SKM-1 treated with dmso at 0.1 percent for 144 hours (cell line): ENCODE results near the gene PIP5KL1.

ENCODE experiments used
- DNase-seq: peaks from one replicate; lab custom pipeline; 2025; ENCODE audit not compliant: unreplicated experiment; lab: John Stamatoyannopoulos, UW

Gene PIP5KL1

DNA sequence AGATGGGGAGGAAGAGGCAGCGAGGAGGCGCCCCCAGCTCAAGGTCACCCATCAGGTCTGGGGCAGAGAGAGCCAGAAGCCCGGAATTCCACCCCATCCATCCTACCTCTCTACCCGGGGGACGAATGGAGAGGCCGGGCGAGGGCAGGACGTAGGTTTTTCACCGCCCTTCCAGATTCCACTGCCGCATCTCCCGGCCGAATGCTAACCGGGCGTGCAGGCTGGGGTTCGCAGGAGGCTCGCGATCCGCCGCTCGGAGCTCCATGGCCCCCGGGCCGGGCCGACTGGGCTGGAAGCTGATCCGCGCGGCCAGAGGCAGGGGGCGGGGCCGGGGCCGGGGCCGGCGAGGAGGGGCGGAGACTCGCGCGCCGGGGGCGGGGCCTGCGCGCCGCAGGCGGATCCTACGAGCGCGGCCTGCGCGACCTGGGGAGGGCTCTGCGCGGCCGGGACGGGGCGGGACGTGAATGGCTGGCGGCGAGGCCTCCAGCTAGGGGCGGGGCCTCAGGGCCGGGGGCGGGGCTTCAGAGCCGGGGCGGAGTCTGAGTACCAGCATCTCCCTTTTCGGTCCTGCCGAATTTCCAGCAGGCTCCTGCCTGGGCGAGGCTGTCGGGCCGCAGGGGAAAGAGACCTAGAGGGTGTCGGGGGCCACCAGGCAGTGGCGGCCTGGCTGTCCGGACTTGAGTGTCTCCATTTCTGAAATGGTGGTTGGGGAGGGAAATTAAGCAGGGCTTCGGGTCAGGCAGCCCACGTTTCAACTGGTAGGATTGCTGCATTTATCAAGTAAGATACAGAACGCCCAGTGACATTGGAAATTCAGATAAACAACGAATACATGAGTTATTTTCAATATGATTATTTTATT, 13.6 kb downstream of the PIP5KL1 start, which contains the start of gene ST6GALNAC4:
Gene ST6GALNAC4 (minus strand): TSS at position 322 of the 862 bp plus-strand sequence. CDS start 622 bp downstream, outside the sequence.
- DNase-seq: peak; percentile 85

DNA sequence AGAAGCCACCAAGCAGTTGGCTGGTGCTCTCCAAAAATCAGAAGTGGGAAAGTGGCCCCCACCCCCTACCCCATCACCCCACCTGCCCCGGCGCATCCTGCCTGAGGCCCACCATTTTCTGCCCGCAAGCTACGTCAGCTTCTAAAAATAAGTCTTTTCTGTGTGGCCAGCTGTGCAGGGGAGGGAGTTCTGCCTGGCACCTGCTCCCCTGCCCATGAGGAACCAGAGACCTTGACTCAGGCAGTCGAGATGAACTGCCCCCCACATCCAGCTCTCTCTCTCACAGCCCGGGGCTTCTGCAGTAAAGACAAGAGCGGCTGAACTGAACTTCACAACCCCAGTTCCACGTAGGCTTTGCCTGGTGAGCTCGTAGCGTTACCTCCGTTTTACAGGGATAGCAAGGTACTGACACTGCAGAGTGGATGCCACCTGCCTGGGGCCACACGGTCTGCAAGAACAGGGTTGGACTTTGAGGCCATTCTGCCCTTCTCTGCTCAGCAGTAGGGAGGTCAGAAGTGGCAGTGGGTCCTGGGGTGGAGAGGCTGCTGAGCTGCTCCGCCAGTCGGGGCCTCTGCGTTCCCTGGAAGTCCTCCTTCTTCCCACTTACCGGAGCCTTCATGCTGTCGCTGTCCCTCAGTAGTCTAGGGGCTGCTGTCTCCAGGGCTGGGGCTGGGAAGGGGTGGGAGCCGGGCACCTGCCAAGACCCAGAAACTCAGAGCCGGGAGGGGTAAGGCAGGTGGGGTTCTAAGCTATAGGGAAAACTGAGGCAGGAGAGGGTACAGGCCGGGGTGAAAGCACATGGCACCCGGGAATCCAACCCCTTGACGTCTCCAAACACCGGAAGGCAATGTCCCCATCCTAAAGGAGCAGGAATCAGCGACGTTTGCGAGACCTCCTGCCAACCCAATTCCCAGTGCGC, 14.5 kb downstream of the PIP5KL1 start:
- DNase-seq: no peak

DNA sequence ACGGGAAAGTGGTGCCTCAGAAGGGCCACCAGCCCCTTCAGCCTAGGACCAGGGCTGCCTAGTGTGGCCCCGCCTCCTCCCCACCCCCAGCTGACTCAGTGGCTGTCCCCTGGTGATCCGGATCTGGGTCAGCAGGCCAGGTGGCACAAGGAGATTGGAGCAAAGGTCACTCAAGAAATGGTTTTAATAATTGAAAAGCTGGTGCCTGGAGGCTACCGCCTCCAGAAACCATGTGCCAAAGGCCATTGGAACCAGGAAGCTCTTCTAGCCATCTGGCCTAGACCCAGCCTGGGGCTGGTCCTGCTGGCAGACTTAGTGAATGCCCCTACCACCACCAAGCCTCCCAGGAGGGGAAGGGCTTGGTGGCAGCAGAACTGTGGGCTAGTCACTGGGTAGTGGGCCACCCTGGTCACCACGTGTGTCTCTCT, 15.2 kb downstream of the PIP5KL1 start:
- no peak for DNase-seq

DNA sequence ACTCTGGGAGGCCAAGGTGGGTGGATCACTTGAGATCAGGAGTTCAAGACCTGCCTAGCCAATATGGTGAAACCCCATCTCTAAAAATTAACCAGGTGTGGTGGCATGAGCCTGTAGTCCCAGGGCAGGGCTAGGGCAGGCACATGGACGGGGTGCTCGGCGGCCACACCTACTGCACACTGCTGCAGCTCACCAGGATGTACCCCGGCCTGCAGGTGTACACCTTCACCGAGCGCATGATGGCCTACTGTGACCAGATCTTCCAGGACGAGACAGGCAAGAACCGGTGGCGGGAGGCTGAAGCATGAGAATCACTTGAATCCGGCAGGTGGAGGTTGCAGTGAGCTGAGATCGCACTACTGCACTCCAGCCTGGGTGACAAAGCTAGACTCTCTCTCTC, 16.9 kb downstream of the PIP5KL1 start:
- DNase-seq: no peak

DNA sequence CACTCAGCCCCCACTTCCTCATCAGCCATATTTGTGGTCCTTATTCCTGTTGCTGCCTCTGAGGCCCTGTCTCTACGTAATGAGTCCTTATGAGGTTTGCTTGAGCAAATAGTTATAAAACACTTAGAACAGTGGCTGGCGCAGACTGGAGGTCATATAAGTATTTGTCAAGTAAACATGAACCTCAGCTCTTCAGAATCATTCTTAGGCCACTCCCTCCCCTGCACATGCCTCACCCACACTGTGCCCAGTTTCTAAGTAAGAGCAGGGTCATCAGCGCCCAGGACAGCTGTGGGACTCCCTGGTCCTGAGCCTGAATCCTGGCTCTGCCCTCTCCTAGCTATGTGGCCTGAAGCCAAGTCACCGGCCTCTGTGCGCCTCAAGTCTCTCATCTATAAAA, 17.7 kb downstream of the PIP5KL1 start:
- DNase-seq: no peak

DNA sequence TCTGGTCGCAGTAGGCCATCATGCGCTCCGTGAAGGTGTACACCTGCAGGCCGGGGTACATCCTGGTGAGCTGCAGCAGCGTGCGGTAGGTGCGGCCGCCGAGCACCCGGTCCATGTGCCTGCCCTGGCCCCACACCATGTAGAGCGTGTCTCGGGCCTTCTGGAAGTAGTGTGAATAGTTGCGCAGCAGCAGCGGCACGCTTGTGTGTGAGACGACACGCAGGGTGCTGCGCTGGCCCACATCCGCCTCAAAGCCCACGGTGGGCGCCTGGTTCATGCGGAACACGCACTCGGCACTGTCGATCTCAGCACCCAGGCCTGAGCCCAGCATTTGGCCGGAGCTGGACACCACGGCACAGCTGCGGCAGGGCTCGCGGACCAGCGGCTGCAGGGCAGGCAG, 18.3 kb downstream of the PIP5KL1 start:
- no peak for DNase-seq

DNA sequence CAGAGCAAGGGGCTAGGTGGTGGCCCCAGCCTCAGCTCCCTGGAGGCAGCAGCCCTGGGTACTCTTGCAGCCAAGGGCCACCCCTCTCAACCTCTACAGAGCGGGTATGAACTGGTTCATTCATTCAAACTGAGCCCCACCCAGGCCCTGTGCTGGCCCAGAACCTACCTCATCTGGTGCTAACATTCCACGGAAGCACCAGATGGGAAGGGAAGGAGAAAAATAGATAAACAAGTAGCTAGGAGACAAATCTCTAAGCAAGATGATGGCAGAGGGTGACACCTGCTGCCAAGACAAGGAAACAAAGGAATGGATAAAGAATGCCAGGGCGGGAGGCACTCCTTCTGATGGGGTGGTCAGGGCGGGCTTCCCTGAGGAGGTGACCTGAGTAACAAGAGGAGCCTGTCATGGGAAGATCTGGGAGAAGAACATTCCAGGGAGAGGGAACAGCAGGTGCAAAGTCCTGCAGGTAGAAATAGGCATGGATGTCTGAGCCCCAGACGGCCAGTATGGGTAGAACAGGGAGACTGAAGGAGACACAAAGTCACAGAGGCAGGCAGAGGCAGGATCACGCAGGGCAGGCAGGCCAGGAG, 19.9 kb downstream of the PIP5KL1 start:
- DNase-seq: no peak

DNA sequence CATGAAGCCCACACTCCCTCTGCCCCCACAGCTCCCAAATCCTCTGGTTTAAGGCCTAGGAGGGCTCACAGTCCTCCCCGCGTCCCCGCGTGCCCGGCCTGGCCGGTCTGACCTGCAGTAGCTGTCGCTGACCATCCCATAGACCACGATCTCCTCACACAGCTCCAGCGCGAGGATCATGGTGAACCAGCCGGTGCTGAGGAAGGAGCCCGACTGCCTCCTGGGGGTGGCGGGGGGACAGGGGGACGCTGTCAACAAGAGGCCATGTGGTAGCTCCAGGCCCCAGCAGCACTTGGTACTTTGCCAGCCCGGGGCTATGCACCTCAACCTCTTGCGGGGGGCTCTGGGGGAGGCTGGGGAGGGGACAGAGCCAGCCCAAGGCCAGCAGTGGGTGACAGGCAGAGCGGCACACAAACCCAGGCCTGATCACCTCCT, 20.7 kb downstream of the PIP5KL1 start:
- no peak for DNase-seq

DNA sequence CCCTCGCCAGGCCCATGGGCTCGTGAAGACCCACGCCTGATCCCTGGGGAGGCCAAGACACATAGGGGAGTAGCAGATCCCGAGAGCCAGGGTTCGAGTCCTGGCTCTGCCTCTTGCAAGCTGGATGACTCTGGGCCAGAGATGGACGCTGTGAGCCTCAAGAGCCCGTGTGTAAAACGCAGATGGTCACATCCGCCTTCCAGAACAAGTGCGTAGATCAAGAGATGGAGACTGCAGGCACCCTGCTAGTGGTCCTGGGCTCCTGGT, 22.0 kb downstream of the PIP5KL1 start:
- DNase-seq: no peak

DNA sequence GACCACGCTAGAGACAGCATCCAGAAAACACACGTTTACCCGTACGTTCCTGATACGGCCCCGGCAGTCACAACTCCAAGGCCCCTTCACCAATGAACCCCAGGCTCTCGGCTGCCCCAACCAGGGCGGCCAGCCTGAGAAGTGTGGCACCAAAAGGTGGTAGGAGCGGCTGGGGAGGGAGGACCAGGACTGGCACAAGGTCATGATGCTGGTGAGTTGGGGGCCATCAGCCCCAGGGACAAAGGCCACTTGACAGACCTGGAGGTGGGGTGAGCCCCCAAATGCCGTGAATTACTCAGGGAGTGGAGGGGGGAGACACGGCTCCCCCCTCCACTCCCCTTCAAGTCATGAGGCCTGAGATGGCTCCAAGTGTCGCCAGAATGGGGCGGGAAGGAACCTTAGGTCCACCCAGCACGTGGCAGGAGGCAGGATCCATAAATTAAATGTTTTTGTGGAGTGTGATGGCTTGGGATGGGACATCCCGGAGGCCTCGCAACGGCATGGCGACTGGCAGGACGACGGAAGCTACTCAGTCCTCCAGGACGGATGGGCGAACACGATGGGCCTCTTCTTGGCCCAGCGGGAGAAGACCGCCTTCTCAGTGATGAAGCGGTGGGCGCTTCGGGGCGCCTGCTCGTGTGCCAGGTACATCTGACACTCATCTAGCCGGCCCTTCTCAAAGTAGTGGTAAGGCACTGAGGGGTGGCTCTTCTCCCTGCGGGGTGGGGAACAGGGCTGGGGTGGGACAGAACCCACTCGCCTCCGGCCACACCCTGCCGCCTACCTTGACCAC, 22.5 kb downstream of the PIP5KL1 start:
- no peak for DNase-seq

DNA sequence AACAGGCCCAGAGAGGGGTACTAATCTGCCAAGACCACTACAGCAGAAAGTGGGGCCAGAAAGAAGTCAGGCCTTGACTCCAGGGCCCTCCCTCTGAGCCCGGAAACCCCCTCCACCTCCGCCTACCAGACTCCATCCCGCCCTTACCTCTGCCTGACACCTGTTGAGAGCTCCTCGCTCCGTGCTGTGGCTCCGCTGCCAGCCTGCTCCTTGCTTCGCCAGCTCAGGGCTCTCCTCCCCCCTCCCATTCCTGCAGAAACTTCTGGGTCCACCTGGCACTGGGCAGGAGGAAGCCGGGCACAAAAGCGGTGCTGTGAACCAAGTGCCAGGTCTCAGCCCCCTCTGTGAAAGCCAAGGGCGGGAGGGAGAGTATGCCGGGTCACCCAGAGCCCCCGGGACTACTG, 24.8 kb downstream of the PIP5KL1 start:
- no peak for DNase-seq

DNA sequence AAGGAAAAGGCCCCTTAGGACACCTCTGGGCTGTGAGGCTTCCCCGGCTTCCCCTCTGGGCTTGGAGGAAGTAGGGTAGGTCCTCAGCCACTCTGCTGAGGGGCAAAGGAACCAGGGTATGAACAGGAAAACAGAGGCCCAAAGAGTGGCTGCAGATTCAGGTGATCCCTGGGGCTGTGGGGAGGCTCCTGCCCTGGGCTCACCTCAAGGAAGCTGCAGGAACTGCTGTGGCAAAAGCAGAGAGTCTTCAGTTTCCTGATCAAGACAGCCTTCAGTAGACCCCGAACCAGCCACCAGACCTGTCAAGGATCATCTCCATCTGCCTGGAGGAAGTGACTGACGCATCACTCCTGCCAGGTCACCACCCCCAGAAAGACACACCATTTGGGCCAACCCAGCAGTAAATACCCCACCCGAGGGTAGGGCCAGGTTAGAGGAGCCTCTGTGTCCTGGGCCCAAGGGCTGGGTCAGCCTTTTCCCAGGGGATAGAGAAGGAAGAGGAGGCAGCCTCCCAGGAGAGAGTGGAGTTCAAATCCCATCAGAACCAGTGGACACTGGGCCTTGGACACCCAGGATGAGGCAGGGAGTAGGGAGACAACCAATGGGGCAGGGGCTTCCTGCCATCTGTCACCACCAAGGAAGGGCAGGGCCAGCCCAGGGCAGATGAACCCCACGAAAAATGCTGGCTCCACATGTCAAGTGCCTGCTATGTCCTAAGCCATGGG, 25.4 kb downstream of the PIP5KL1 start:
- DNase-seq: peak; percentile 50

DNA sequence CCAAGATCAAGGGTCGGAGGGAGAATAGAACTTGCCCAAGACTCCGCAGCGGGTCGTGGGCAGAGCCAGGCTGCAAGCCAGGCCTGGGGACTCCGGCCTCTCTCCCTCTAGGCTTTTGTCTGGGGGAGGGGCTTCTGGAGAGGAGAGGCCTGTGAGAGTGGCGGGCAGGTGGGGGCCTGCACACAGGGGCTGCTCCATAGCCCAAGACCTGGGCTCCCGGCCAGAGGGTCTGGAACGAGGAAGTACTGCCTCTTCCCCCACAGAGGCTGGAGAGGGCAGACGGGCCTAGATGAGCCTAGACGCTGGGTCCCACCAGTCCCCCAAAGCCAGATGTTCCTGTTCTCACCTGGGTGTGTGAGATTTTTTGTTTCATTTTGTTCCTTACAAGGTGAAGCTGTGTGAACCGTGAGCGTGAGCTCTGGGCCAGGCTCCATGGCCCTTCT, 26.0 kb downstream of the PIP5KL1 start:
- peak; percentile 50 for DNase-seq

DNA sequence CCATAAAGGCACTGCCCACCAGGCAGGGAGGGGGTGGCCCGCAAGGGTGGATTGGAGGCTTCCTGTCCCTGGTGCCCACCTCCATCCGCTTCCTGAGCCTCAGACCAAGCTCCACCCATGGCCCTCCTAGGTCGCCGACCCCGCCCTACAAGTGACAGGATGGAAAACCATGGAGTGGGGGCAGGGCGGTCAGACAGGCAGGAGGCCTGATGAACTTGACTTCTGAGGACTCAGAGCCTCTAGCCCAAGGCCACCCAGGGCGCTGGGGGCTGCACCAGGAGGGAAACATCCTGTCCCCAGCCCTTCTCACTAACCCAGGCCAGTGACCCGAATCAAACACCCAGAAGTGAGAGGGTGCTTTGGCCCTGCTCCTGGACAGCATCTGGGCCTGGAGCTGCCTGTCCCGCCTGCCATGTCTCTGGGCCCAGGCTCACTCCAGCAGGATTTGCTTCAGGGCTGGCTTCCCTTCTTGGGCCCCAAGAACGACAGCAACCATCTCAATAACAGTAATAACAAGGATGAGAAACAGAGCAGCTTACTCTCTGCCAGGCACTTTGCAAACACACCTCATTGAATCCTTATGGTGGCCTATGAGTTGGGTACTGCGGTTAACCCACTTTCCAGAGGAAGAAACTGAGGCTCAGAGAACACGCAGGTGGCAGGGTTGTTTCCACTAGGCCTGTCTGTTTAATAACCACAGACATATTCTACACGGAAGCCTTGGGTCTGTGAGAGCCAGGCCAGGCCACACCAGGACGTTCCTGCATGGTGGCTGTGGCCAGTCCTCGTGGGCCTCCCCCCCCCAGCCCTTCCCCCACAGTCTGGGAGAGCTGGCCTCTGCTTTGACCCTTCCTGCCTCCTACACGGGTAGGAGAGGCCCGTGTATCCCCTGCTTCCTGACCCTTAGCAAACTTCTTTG, 26.8 kb downstream of the PIP5KL1 start:
- no peak for DNase-seq

DNA sequence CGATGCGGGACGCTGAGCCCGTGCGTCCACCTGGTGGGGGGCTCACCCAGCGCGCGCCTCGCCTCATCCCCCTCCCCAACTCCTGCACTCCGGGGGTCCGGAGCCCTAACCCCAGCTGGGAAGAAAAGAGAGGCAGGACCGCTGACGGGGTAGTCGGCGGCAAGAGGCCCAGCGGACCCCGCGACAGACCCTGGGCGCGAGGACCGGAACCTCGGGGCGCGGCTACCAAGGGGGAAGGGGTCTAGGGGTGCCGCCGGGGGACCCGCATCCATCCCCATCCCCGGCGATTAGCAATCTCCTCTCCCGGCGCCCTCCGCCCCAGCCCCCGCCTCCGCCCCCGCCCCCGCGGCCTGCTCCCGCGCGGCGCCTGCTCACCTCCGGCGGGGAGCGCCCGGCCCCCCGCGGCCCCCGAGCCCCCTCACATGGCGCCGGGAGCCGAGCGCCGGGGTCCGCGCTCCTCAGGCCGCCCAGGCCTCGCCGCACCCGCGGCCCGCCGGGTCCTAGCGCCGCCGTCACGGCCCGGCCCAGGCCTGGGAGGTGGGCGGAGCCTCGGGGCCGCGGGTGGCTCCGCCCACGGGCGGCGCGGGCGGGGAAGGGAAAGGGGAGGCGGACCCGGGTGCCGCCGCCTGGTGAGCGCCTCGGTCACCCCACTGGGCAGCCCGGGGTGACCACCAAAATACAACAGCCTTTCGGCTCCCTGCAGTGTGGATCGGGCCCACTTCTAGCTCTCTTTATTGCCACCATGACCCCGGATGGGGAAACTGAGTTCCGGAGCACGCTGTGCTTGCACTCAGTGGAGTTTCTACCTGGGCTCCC, 31.2 kb downstream of the PIP5KL1 start, which contains the start of gene ST6GALNAC6:
Gene ST6GALNAC6 (minus strand): TSS at position 476 of the 816 bp plus-strand sequence. CDS start 1,622 bp downstream, outside the sequence.
- DNase-seq: peak; percentile 71

DNA sequence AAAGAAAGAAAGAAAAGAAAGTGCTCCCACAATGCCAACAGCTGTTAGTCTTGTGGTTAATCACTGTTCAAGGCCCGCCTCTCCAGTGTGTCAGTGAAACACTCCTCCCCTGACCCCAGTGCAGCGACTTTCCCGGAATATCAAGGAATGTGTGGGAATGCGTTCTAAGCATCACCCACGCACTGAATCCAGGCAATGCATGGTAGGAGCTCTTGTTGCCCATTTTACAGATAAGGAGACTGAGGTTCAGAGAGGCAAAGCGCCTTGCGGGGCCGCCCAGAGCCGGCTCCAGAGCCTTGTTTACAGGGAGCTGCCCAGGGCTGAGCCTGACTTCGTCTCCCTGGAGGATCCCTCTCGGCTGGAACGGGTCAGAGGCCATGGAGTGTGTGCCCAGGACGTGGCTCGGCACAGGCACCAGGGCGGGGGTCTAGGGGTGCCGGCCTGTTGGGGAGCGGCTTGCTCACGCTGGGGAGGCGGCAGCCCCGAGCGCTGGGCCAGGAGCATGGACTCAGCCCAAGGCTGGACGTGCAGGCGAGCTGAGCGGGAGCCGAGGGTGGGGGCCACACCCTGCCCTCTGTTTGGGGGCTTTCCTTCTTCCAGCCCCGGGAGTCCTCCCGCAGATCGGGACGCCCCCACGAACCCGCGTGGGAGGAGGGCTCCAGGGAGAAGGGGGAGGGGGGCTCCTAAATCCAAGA, 32.0 kb downstream of the PIP5KL1 start:
- DNase-seq: no peak

DNA sequence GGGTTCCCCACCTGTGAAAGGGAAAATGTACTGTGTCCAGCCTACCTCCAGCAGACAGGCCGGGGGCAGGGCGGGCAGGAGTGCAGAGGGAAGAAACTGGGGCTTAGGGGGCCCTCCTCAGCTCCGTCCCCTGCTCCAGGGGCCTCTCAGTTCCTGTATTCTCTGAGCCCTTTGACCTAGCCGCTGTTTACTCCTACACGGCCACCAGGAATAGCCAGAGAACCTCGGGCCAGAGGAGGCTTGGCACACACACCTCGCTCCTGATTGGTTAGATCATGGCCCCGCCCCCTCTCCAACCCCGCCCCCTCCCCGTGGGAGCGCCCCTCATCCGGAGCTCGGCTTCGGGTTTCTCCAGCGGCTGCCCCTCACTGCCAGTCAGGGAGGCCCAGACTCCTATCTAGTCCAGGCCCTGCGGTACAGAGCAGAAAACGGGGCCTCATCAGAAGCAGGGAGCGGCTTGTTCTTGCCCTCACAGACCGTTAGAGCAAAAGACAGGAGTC, 33.3 kb downstream of the PIP5KL1 start:
- peak; percentile 81 for DNase-seq
